PC-3 (cell line): ENCODE data around the gene PANK1.

ENCODE experiments used
- EZH2 ChIP-seq: fragments of 300-600 bp; sonication (generic); IDR thresholded peaks from one replicate; pipeline ENCODE4 v1.6.1; 2017; ENCODE audit warnings: antibody characterized with exemption, mild to moderate bottlenecking, low read length; ENCODE audit not compliant: unreplicated experiment
- TF ChIP-seq, protein P1 (sequence below): fragments of 300-600 bp; sonication (generic); conservative IDR thresholded peaks from 2 replicates; pipeline ENCODE4 v1.5.1; 2017; ENCODE audit warnings: antibody characterized with exemption, low read depth, mild to moderate bottlenecking, low read length

DNA sequence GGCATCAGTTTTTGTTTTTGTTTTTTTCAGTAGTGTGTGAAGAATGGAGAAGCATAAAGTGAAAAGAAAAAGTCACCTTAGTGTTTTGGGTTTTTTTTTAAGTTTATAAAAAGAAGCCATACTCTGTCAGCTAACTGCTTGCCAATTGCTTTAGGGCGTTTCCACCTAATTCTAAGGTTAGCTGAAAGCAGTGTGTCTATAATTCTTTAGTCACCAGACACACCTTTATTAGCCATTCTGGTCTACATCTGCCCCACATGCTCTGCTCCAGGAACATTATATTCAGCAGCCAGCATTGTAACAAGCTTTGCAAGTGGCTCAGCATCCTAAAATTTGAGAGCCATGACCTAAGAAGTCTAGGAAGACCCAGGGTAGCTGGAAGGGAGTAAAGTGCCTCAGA is 95.5 kb downstream of the PANK1 start:
- no peak for TF ChIP-seq EZH2
- TF ChIP-seq, protein P1, sequence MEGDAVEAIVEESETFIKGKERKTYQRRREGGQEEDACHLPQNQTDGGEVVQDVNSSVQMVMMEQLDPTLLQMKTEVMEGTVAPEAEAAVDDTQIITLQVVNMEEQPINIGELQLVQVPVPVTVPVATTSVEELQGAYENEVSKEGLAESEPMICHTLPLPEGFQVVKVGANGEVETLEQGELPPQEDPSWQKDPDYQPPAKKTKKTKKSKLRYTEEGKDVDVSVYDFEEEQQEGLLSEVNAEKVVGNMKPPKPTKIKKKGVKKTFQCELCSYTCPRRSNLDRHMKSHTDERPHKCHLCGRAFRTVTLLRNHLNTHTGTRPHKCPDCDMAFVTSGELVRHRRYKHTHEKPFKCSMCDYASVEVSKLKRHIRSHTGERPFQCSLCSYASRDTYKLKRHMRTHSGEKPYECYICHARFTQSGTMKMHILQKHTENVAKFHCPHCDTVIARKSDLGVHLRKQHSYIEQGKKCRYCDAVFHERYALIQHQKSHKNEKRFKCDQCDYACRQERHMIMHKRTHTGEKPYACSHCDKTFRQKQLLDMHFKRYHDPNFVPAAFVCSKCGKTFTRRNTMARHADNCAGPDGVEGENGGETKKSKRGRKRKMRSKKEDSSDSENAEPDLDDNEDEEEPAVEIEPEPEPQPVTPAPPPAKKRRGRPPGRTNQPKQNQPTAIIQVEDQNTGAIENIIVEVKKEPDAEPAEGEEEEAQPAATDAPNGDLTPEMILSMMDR, result no peak
